HG02759 (cell line): Measurements from ENCODE around the gene OR7C1.
"Not testable (repeated sequence)": the region's sequence is repeated elsewhere in the genome, so short reads cannot be mapped to it uniquely, and the experiment has no call there.

Source experiments
- ATAC-seq: cut with Tn5 transposase; IDR thresholded peaks from one replicate; pipeline ENCODE4 v1.9.1; 2021; ENCODE audit warnings: mild to moderate bottlenecking, moderate library complexity; ENCODE audit not compliant: unreplicated experiment

Gene OR7C1

GRCh38 chr19:14785102-14785793 is 49.7 kb downstream of the OR7C1 start:
- ATAC-seq: not testable (repeated sequence)

DNA sequence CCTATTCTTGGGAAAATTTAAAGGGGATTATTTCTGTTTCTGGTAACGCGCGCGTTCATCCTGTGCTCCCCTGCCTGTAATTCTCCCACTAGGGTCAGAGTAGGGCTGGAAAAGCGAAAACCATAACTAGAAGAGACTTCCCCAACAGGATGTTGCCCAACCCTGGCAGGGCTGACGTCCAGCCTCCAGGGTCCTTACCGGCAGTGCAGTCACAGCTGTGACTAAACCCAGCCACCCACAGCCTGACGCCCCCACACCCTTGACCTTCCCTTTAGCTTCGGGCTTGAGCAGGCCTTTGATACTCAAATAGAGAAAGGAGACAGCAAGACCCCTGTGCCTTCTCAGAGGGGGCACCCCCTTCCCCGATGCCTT is 50.3 kb downstream of the OR7C1 start:
- ATAC-seq: not testable (repeated sequence)

- not testable (repeated sequence) for ATAC-seq
Measured at GRCh38 chr19:14783410-14783998, 51.5 kb downstream of the OR7C1 start.

- ATAC-seq: no peak
Measured at GRCh38 chr19:14782626-14783409, 52.2 kb downstream of the OR7C1 start.

DNA sequence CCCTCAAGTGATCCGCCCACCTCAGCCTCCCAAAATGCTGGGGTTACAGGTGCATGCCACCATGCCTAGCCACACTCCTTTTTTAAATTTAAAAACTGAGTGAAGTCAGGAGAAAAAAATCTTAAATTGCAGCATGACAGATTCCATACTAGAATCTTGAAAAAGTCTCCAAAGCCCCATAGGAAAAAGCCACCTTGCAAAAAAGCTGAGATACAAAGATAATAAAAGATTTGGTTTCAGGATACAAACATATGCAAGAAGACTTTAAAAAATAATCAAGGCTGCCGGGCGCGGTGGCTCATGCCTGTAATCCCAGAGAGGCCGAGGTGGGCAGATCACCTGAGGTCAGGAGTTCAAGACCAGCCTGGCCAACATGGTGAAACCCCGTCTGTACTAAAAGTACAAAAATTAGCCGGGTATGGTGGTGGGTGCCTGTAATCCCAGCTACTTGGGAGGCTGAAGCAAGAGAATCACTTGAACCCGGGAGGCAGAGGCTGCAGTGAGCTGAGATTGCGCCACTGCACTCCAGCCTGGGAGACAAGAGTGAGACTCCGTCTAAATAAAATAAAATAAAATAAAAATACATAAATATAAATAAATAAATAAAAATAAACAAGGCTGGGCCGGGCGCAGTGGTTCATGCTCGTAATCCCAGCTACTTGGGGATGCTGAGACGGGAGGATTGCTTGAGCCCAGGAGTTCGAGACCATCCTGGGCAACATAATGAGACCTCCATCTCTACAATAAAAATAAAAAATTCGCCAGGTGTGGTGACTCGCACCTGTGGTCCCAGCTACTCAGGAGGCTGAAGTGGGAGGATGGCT is 53.1 kb downstream of the OR7C1 start:
- ATAC-seq: not testable (repeated sequence)

DNA sequence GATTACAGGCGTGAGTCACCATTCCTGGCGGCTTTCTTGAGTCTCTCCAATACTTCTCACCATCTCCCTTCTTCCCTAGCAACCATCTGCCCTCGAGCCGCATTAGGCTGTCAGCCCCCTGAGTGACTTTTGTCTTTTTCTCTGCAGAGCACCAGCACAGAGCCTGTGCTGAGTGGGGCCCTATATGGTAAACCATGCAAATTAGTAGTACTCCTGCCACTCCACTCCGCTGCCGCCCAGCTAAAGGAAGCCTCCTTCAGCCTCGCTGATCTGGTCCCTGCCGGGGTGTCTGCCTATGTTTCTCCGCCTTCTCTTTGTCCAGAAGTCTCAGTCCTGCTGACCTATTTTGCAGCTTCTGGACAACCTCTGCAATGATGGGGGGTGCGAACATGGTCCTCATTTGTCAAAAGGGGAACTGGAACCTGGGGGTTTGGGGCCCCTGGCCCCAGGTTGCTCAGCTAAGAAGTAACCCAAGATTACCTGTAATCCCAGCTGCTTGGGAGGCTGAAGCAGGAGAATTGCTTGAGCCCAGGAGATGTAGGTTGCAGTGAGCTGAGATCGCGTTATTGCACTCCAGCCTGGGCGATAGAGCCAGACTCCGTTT is 54.3 kb downstream of the OR7C1 start:
- not testable (repeated sequence) for ATAC-seq

GRCh38 chr19:14779151-14779550 is 55.8 kb downstream of the OR7C1 start:
- no peak for ATAC-seq

- ATAC-seq: not testable (repeated sequence)
Measured at GRCh38 chr19:14778110-14778845, 56.7 kb downstream of the OR7C1 start, which contains the start of gene ADGRE2. Gene ADGRE2, minus strand, starts transcription at chr19:14778560. Its CDS starts 1,804 bp downstream, at chr19:14776756.

DNA sequence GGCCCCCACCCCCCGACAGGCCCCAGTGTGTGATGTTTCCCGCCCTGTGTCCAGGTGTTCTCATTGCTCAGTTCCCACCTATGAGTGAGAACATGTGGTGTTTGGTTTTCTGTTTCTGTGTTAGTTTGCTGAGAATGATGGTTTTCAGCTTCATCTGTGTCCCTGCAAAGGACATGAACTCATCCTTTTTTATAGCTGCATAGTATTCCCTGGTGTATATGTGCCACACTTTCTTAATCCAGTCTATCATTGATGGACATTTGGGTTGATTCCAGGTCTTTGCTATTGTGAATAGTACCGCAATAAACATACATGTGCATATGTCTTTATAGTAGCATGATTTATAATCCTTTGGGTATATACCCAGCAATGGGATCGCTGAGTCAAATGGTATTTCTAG is 57.3 kb downstream of the OR7C1 start:
- not testable (repeated sequence) for ATAC-seq

DNA sequence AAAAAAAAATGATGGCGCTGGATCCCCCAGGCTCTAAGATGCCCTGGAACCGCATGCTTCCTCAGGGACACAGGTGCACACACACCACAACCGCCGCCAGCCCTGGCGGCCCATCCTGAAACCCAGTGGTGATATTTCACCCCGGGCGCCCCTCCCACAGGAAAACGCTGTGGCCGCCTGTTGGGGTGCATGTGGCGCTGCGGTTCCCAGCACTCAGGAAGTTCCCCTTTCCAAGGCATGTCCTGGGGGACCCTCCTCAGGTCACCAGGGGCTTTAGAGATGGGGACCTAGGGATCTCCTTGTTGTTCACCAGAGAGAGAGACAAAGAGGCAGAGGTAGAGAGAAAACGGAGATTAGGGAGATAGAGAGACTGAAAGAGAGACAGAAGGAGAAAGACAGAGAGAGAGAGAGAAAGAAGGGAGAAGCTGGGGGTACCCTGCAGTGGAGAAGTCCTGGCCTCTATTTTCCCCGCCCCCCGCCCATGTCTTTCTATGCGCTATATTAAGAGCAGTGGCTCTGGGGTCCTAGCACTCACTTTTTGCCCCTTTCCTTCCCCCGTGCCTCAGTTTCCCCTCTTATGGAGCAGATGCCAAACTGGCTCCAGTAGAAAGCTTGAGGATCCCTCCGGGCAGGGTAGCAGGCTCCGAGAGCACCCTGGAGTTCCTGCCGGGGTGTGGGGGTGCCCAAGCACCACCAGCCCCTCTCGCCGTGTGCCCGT is 59.0 kb downstream of the OR7C1 start:
- ATAC-seq: no peak

DNA sequence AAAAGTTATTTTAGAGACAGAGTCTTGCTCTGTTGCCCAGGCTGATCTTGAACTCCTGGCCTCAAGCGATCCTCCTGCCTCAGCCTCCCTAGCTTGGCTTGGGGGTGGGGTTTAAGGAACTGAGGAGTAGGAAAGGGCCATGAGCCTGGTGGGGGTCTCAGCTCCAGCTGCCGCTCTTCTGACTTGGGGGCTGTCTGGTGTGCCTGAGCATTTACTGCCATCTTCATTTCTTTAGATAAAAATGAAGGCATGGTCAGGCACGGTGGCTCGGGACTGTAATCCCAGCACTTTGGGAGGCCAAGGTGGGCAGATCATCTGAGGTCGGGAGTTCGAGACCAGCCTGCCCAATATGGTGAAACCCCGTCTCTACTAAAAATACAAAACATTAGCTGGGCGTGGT is 59.7 kb downstream of the OR7C1 start:
- not testable (repeated sequence) for ATAC-seq

DNA sequence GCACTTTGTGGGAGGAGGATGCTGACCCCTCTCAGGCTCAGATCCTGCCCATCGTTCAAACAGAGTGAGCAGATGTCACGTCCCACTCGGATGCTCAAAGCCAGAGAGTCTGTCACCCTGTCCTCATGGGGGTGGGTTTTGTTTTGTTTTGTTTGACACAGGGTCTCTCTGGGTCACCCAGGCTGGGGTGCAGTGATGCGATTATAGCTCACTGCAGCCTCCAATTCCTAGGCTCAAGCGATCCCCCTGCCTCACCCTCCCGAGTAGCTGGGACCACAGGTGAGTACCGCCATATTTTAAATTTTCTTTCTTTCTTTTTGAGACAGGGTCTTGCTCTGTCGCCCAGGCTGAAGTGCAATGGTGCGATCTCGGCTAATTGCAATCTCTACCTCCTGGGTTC is 60.6 kb downstream of the OR7C1 start:
- no peak for ATAC-seq

- ATAC-seq: not testable (repeated sequence)
Measured at GRCh38 chr19:14773722-14774121, 61.3 kb downstream of the OR7C1 start.

DNA sequence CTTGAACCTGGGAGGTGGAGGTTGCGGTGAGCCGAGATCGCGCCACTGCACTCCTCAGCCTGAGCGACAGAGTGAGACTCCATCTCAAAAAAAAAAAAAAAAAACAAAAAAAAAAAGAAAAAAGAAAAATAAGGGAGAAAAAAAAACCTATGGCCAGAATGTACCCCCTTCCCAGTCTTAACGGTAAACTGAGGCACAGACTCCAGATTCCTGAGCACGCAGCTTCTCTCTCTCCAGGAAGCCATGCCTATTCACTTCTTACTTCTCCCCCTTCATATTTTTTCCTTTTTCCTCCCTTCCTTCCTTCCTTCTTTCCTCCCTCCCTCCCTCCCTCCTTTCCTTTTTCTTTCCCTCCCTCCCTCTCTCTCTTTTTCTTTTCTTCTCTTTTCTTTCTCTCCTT is 62.0 kb downstream of the OR7C1 start:
- ATAC-seq: no peak

- no peak for ATAC-seq
Measured at GRCh38 chr19:14772467-14772866, 62.5 kb downstream of the OR7C1 start.

DNA sequence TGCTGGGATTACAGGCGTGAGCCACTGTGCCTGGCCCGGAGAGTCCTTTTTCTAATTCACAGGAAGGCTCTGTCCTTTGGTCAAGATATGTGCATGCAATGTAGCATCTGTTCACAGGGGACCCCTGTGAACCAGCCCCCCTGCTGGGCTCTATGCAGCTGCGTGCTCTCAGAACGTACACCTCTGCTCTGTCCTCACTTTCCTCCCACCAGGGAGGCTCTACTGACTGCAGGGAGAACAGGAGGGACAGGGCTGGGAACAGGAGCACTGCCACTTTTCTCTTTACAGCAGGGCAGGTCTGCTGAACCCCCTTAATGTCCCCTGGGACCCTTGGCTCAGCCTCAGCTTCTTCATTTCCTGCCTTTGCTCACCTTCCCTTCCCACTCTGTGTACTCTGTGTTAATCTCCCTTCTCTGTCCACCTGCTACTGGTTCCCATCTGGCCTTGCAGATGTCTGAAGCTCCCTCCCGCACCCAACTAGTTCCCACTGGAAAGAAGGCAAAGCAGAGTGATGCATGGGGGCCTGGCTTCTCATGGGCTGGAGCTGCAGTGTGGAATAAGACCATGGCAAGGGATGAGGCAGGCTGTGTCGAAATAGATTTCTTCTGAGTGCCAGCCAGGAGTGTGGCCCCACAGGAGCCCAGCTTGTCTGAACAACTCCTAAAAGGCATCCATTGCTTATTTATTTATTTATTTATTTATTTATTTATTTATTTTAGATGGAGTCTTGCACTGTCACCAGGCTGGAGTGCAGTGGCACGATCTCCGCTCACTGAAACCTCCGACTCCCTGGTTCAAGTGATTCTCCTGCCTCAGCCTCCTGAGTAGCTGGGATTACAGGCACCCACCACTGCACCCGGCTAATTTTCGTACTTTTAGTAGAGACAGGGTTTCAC is 63.8 kb downstream of the OR7C1 start:
- ATAC-seq: no peak

DNA sequence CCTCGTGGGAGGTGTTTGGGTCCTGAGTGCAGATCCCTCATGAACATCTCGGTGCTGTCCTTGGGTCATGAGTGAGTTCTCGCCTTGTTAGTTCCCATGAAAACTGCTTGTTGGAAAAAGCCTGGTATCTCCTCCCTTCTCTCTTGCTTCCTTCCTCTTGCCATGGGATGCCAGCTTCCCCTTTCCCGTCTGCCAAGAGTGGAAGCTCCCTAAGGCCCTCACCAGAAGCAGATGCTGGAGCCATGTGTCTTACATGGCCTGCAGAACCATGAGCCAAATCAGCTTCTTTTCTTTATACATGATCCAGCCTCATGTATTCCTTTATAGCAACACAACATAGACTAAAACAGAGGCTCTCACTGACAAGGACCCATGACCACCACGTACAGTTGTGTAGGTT is 64.8 kb downstream of the OR7C1 start:
- ATAC-seq: no peak

DNA sequence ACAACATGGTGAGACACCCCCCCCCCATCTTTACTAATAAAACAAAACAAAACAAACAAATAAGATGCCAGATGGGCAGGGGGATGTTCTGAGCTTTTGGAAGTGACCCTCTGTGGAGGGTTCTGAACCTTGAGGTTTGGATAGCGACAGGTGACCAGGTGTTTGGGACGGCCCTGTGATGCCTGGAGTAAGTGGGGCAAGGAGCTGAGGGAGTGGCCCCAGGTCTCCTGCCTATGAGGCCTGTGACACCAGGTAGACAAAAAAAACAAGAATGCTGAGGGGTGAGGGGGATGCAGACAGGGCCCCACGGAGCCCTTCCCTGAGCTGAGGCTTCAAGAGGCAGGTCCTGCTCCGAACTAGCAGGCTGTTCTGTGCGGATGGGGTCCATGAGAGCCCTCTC is 65.8 kb downstream of the OR7C1 start:
- no peak for ATAC-seq
